ENCODE results near the gene RTF1. TPM values are rescaled to one million over a fixed set of nuclear protein-coding genes. Genes with fewer than 3 reads are reported as not detected.

Gene RTF1
- total and polyA plus RNA-seq, 2 donors (not counting 3 experiments of a cell fraction or from before 2014, with no cell fraction given), result 19.2 to 40.6 TPM

- Histone ChIP-seq H3K36me3 (ENCODE audit: control insufficient read depth in 2 of 2, extremely low read depth in 1 of 2, insufficient read depth in 2 of 2, low read length in 2 of 2) (no peaks in the 10 kb centered on the region), H4K20me1 (replicated peaks; ENCODE audit: control insufficient read depth, extremely low read depth, insufficient read depth, low read length) (no peaks in the 10 kb centered on the region), H3K79me2 (ENCODE audit: control insufficient read depth, insufficient read depth, low read length) (no peaks in the 10 kb centered on the region), H3K9me3 (replicated peaks; ENCODE audit: control insufficient read depth, insufficient read depth, low read length) (no peaks in the 10 kb centered on the region), H3K9me1 (replicated peaks; ENCODE audit: control insufficient read depth, extremely low read depth, insufficient read depth, low read length) (no peaks in the 10 kb centered on the region), H3K27ac (ENCODE audit: insufficient read depth, low read depth, low read length) (no peak within 1 kb of the TSS), H3K4me2 (ENCODE audit: insufficient read depth, low read length) (peak within 1 kb of the TSS; percentile 74), H3K27me3 (ENCODE audit: control insufficient read depth in 2 of 2, insufficient read depth in 2 of 2, low read length in 2 of 2) (peaks cover 37% of the 10 kb centered on the region in 2 experiments), H3K4me3 (replicated peaks in 1 of 3; ENCODE audit: insufficient read depth in 1 of 3, low read depth in 1 of 3, low read length in 3 of 3) (peak within 1 kb of the TSS in 1 of 3 experiments; percentile 0), H2AFZ (ENCODE audit: low read depth, low read length) (peak within 1 kb of the TSS; percentile 3), H3K9ac (replicated peaks; ENCODE audit: extremely low read depth, insufficient read depth, low read length) (no peak within 1 kb of the TSS), H3K4me1 (ENCODE audit: control insufficient read depth, extremely low read depth, insufficient read depth, low read length) (peaks cover 8% of the 10 kb centered on the region)
- DNase-seq (ENCODE audit: low read depth, low spot score) (no peak), FAIRE-seq (no peak)
- intact Hi-C loops (cut with micrococcal nuclease) (no loop called here), dilution Hi-C loops (cut with MboI; ENCODE audit: extremely low pct_ligation_motif_present, low sequenced_read_pairs) (no loop called here)
- ChIA-PET POLR2A (no interaction called here), CTCF (interaction anchor here (2.5 kb wide), 1 partner anchor 48 kb away, joined by 10 read pairs; no protein-coding TSS in a partner anchor)
- no TSS peak for BruUV-seq (replicated peaks)
- no peak for TF ChIP-seq POLR2A (IDR thresholded peaks at IDR 0.05; ENCODE audit: low read depth, low read length)
- TF ChIP-seq EZH2 (IDR thresholded peaks at IDR 0.05; ENCODE audit: borderline replicate concordance, low read depth, low read length, severe bottlenecking), result no peak
- TF ChIP-seq MAX (IDR thresholded peaks at IDR 0.05; ENCODE audit: insufficient read depth, insufficient read length), result no peak
- no peak for TF ChIP-seq JUN (IDR thresholded peaks at IDR 0.05; ENCODE audit: borderline replicate concordance, insufficient read depth, insufficient read length, low read depth)
- TF ChIP-seq MYC (IDR thresholded peaks at IDR 0.05; ENCODE audit: low read depth, low read length), result no peak
- no peak for TF ChIP-seq FOS (IDR thresholded peaks at IDR 0.05; ENCODE audit: borderline replicate concordance, insufficient read depth, low read length)
- TF ChIP-seq GATA2 (IDR thresholded peaks at IDR 0.05; ENCODE audit: insufficient read depth, insufficient read length, low read depth, low read length), result no peak
- TF ChIP-seq CTCF (IDR thresholded peaks at IDR 0.05; ENCODE audit: extremely low read depth in 1 of 2, insufficient read depth in 1 of 2, low read depth in 1 of 2, low read length in 2 of 2), result no peak
- TF ChIP-seq POLR2AphosphoS5 (IDR thresholded peaks at IDR 0.05; ENCODE audit: insufficient read depth, low read depth, low read length), result no peak
Observed at GRCh38 chr15:41513506-41514227, 96.8 kb downstream of the RTF1 start, which contains the start of gene LTK. Gene LTK (minus strand): TSS chr15:41513827. CDS start chr15:41513709, 118 bp downstream.

All from endothelial cell of umbilical vein (primary cell).